Activated naive CD8-positive, alpha-beta T cell treated with anti-CD3 and anti-CD28 coated beads for 36 hours (primary cell): ENCODE measurements around the gene STK32C. TPM values are rescaled to one million over a fixed set of nuclear protein-coding genes. Genes with fewer than 3 reads are reported as not detected.
"Not testable (repeated sequence)": the region's sequence is repeated elsewhere in the genome, so short reads cannot be mapped to it uniquely, and the experiment has no call there.

Experiments
- DNase-seq: peaks from one replicate; pipeline ENCODE4 v3.0.0; 2021
- H3K27ac Mint-ChIP-seq: one replicate; pipeline ENCODE4 v1.8.0; 2022; ENCODE audit warnings: mild to moderate bottlenecking, moderate library complexity, mixed read lengths
- H3K27me3 Mint-ChIP-seq: one replicate; pipeline ENCODE4 v1.8.0; 2022; ENCODE audit warnings: mild to moderate bottlenecking, mixed read lengths
- H3K36me3 Mint-ChIP-seq: one replicate; pipeline ENCODE4 v1.8.0; 2021; ENCODE audit warnings: mild to moderate bottlenecking, mixed read lengths
- H3K4me1 Mint-ChIP-seq: one replicate; pipeline ENCODE4 v1.8.0; 2021; ENCODE audit warnings: mixed read lengths
- H3K4me3 Mint-ChIP-seq: one replicate; pipeline ENCODE4 v1.8.0; 2022; ENCODE audit warnings: mild to moderate bottlenecking, moderate library complexity, mixed read lengths
- H3K9me3 Mint-ChIP-seq: one replicate; pipeline ENCODE4 v1.8.0; 2022; ENCODE audit warnings: mixed read lengths
- total RNA-seq, 2 experiments: library from RNA; stranded (reverse); gene quantifications; one replicate each; pipeline ENCODE4 v1.2.3, GENCODE V29; 2021

Gene STK32C
- total RNA-seq, 2 experiments from 2014 or later, result 15.3 to 16.2 TPM

- DNase-seq, result peak; percentile 99
- Mint-ChIP-seq H3K4me1 (peaks cover 60% of the 10 kb centered on the region), H3K27me3 (no peaks in the 10 kb centered on the region), H3K27ac (peak within 1 kb of the TSS; percentile 90), H3K4me3 (peak within 1 kb of the TSS; percentile 91), H3K9me3 (peaks cover 9% of the 10 kb centered on the region), H3K36me3 (peaks cover 43% of the 10 kb centered on the region)
Observed at GRCh38 chr10:132331601-132332432, 24.1 kb upstream of the STK32C start, which contains the start of gene LRRC27. Gene LRRC27 (plus strand): TSS chr10:132332193. CDS start chr10:132333525, 1,332 bp downstream.

GRCh38 chr10:132330486-132330833, 22.7 kb upstream of the STK32C start:
- peaks cover 60% of the 10 kb centered on the region for H3K4me1 Mint-ChIP-seq

GRCh38 chr10:132329565-132330485, 22.1 kb upstream of the STK32C start:
- DNase-seq, result peak; percentile 35
- H3K36me3 Mint-ChIP-seq, result peaks cover 60% of the 10 kb centered on the region
- peaks cover 62% of the 10 kb centered on the region for H3K4me1 Mint-ChIP-seq

More at GRCh38 chr10:132330486-132330833, 22.7 kb upstream of the STK32C start:
- no peak for DNase-seq
- Mint-ChIP-seq H3K27ac (peak overlapping the region; percentile 90), H3K4me3 (peak overlapping the region; percentile 91), H3K36me3 (peaks cover 56% of the 10 kb centered on the region), H3K9me3 (peaks cover 10% of the 10 kb centered on the region), H3K27me3 (no peaks in the 10 kb centered on the region)

GRCh38 chr10:132328738-132329137, 21.0 kb upstream of the STK32C start:
- peaks cover 58% of the 10 kb centered on the region for H3K4me1 Mint-ChIP-seq
- H3K27me3 Mint-ChIP-seq, result no peaks in the 10 kb centered on the region
- no peak overlapping the region for H3K4me3 Mint-ChIP-seq
- DNase-seq, result no peak
- H3K9me3 Mint-ChIP-seq, result peaks cover 15% of the 10 kb centered on the region
- H3K36me3 Mint-ChIP-seq, result peaks cover 66% of the 10 kb centered on the region
- no peak overlapping the region for H3K27ac Mint-ChIP-seq

More at GRCh38 chr10:132329565-132330485, 22.1 kb upstream of the STK32C start:
- peak overlapping the region; percentile 91 for H3K4me3 Mint-ChIP-seq
- H3K9me3 Mint-ChIP-seq, result peaks cover 12% of the 10 kb centered on the region
- H3K27ac Mint-ChIP-seq, result peak overlapping the region; percentile 80
- H3K27me3 Mint-ChIP-seq, result no peaks in the 10 kb centered on the region

- peak overlapping the region; percentile 31 for H3K27ac Mint-ChIP-seq
- H3K9me3 Mint-ChIP-seq, result peaks cover 15% of the 10 kb centered on the region
- H3K4me1 Mint-ChIP-seq, result peaks cover 52% of the 10 kb centered on the region
- peaks cover 66% of the 10 kb centered on the region for H3K36me3 Mint-ChIP-seq
- H3K27me3 Mint-ChIP-seq, result no peaks in the 10 kb centered on the region
- H3K4me3 Mint-ChIP-seq, result peak overlapping the region; percentile 24
- no peak for DNase-seq
Observed at GRCh38 chr10:132328106-132328505, 20.4 kb upstream of the STK32C start.

- Mint-ChIP-seq H3K27ac (peak overlapping the region; percentile 82), H3K4me1 (peaks cover 44% of the 10 kb centered on the region), H3K9me3 (peaks cover 15% of the 10 kb centered on the region), H3K36me3 (peaks cover 65% of the 10 kb centered on the region), H3K27me3 (no peaks in the 10 kb centered on the region), H3K4me3 (no peak overlapping the region)
- DNase-seq, result peak; percentile 47
Observed at GRCh38 chr10:132326925-132327324, 19.2 kb upstream of the STK32C start.

GRCh38 chr10:132326344-132326889, 18.7 kb upstream of the STK32C start:
- no peak for DNase-seq
- Mint-ChIP-seq H3K9me3 (peaks cover 14% of the 10 kb centered on the region), H3K27ac (peak overlapping the region; percentile 82), H3K4me1 (peaks cover 43% of the 10 kb centered on the region), H3K36me3 (peaks cover 63% of the 10 kb centered on the region), H3K27me3 (no peaks in the 10 kb centered on the region), H3K4me3 (no peak overlapping the region)

GRCh38 chr10:132324186-132324585, 16.4 kb upstream of the STK32C start:
- H3K27me3 Mint-ChIP-seq, result no peaks in the 10 kb centered on the region
- H3K36me3 Mint-ChIP-seq, result peaks cover 43% of the 10 kb centered on the region
- no peak overlapping the region for H3K27ac Mint-ChIP-seq
- H3K4me1 Mint-ChIP-seq, result peaks cover 32% of the 10 kb centered on the region
- DNase-seq, result no peak
- no peak overlapping the region for H3K4me3 Mint-ChIP-seq
- H3K9me3 Mint-ChIP-seq, result peaks cover 14% of the 10 kb centered on the region

GRCh38 chr10:132322586-132323048, 14.9 kb upstream of the STK32C start:
- no peak overlapping the region for H3K27ac Mint-ChIP-seq
- peaks cover 18% of the 10 kb centered on the region for H3K4me1 Mint-ChIP-seq
- peaks cover 28% of the 10 kb centered on the region for H3K36me3 Mint-ChIP-seq

GRCh38 chr10:132321726-132322125, 14.0 kb upstream of the STK32C start:
- DNase-seq, result no peak
- Mint-ChIP-seq H3K36me3 (peaks cover 22% of the 10 kb centered on the region), H3K4me1 (peaks cover 12% of the 10 kb centered on the region), H3K9me3 (peaks cover 6% of the 10 kb centered on the region), H3K27ac (no peak overlapping the region), H3K27me3 (no peaks in the 10 kb centered on the region), H3K4me3 (no peak overlapping the region)

More at GRCh38 chr10:132322586-132323048, 14.9 kb upstream of the STK32C start:
- H3K27me3 Mint-ChIP-seq, result no peaks in the 10 kb centered on the region
- no peak for DNase-seq
- peaks cover 11% of the 10 kb centered on the region for H3K9me3 Mint-ChIP-seq
- no peak overlapping the region for H3K4me3 Mint-ChIP-seq

- no peak overlapping the region for H3K4me3 Mint-ChIP-seq
- H3K4me1 Mint-ChIP-seq, result peaks cover 7% of the 10 kb centered on the region
- H3K9me3 Mint-ChIP-seq, result peaks cover 6% of the 10 kb centered on the region
- peaks cover 13% of the 10 kb centered on the region for H3K36me3 Mint-ChIP-seq
- no peaks in the 10 kb centered on the region for H3K27me3 Mint-ChIP-seq
- no peak overlapping the region for H3K27ac Mint-ChIP-seq
- DNase-seq, result no peak
Observed at GRCh38 chr10:132320654-132321469, 13.1 kb upstream of the STK32C start.

GRCh38 chr10:132319853-132320653, 12.3 kb upstream of the STK32C start:
- Mint-ChIP-seq H3K27ac (no peak overlapping the region), H3K4me3 (no peak overlapping the region)

GRCh38 chr10:132317477-132317876, 9.7 kb upstream of the STK32C start:
- not testable (repeated sequence) for H3K27ac Mint-ChIP-seq, H3K27me3 Mint-ChIP-seq, H3K4me3 Mint-ChIP-seq, H3K4me1 Mint-ChIP-seq, H3K36me3 Mint-ChIP-seq, H3K9me3 Mint-ChIP-seq, DNase-seq

More at GRCh38 chr10:132319853-132320653, 12.3 kb upstream of the STK32C start:
- Mint-ChIP-seq H3K9me3 (peaks cover 6% of the 10 kb centered on the region), H3K36me3 (peaks cover 8% of the 10 kb centered on the region), H3K4me1 (peaks cover 7% of the 10 kb centered on the region), H3K27me3 (no peaks in the 10 kb centered on the region)
- peak; percentile 28 for DNase-seq
